Upper lobe of right lung (tissue), 1 donor: ENCODE data around the gene QRFPR. TPM values are rescaled to one million over a fixed set of nuclear protein-coding genes. Genes with fewer than 3 reads are reported as not detected.
"Not testable (repeated sequence)": the region's sequence is repeated elsewhere in the genome, so short reads cannot be mapped to it uniquely, and the experiment has no call there.

Experiments
- ATAC-seq: fragments of 200-7000 bp; cut with Tn5 transposase; one replicate; pipeline ENCODE4 v1.9.1; 2020; ENCODE audit warnings: mild to moderate bottlenecking, moderate library complexity
- DNase-seq: peaks from one replicate; pipeline ENCODE4 v3.0.0-alpha.2; 2020
- H3K27ac ChIP-seq: fragments of 200-600 bp; one replicate; pipeline ENCODE4 v1.8.0; 2022
- H3K27me3 ChIP-seq: fragments of 200-600 bp; one replicate; pipeline ENCODE4 v1.8.0; 2022; ENCODE audit warnings: mild to moderate bottlenecking
- H3K36me3 ChIP-seq: fragments of 200-600 bp; one replicate; pipeline ENCODE4 v1.8.0; 2022
- H3K4me1 ChIP-seq: fragments of 200-600 bp; one replicate; pipeline ENCODE4 v1.8.0; 2022
- H3K4me3 ChIP-seq: fragments of 200-600 bp; one replicate; pipeline ENCODE4 v1.8.0; 2022; ENCODE audit warnings: mild to moderate bottlenecking
- H3K9me3 ChIP-seq: fragments of 200-600 bp; one replicate; pipeline ENCODE4 v1.8.0; 2022
- intact Hi-C: fragments of 100-400 bp; cut with DNase I; formaldehyde crosslinking; loops from one replicate; pipeline ENCODE4 v1.11.0; 2022
- total RNA-seq: library from RNA; stranded (reverse); fragmentation: NEBNext Ultra II Directional; extraction: Animal tissue kit (Norgen Biotek cat#: 25700); gene quantifications from one replicate; pipeline ENCODE4 v1.2.1, GENCODE V29; 2021
- TF ChIP-seq, protein P1 (sequence below): fragments of 200-600 bp; IDR thresholded peaks from one replicate; pipeline ENCODE4 v1.8.0; 2022; ENCODE audit warnings: antibody characterized with exemption
- donor health status: DM: no; HTN: yes; CAD: no; lungs with severe emphysema.

The QRFPR gene
- total RNA-seq, 1 donor from 2014 or later = 0.32 TPM

DNA sequence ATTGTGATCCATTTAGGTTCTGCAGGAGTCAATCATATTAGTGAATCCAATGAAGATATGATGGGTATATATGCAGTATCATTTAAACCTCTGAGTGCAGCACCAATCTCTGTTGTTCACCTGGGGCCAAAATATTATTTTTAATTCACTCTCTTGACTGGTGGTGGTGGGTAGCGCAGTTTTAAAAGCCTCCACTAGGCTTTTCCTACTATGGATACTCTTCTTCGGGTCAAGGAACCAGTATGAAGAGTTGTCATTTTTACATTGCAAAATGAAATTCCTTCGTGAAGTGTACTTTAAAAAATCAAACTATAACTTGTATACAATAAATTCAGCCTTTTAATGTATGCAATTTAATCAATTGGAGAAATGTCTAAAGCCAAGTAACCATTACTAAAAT, 56.5 kb downstream of the QRFPR start:
- ATAC-seq = no peak
- Histone ChIP-seq H3K4me3 (no peak overlapping the region), H3K4me1 (no peaks in the 10 kb centered on the region), H3K36me3 (no peaks in the 10 kb centered on the region), H3K27me3 (no peaks in the 10 kb centered on the region), H3K9me3 (no peaks in the 10 kb centered on the region), H3K27ac (no peak overlapping the region)
- TF ChIP-seq, protein P1, sequence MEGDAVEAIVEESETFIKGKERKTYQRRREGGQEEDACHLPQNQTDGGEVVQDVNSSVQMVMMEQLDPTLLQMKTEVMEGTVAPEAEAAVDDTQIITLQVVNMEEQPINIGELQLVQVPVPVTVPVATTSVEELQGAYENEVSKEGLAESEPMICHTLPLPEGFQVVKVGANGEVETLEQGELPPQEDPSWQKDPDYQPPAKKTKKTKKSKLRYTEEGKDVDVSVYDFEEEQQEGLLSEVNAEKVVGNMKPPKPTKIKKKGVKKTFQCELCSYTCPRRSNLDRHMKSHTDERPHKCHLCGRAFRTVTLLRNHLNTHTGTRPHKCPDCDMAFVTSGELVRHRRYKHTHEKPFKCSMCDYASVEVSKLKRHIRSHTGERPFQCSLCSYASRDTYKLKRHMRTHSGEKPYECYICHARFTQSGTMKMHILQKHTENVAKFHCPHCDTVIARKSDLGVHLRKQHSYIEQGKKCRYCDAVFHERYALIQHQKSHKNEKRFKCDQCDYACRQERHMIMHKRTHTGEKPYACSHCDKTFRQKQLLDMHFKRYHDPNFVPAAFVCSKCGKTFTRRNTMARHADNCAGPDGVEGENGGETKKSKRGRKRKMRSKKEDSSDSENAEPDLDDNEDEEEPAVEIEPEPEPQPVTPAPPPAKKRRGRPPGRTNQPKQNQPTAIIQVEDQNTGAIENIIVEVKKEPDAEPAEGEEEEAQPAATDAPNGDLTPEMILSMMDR = no peak
- DNase-seq = no peak
- intact Hi-C loops = no loop called here

DNA sequence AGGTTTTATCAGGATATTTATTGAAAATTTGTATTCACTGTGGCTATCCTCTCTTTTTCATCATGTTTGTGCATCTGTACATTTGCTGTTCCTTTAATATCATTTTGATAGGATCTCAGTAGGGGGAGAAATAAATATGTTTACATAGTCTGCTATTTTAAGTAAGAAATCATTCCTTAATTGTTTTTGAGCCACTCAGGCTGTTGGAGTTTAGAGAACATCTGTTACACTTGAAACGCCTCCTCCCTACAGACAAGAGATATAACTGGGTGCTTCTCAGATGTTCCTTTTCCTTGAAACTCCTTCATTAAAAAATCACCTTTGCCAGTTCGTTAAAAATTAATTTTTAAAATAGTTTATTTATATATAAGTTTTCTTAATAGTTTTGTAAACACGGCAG, 59.4 kb downstream of the QRFPR start:
- H3K27me3 ChIP-seq = no peaks in the 10 kb centered on the region
- H3K4me1 ChIP-seq = no peaks in the 10 kb centered on the region
- intact Hi-C loops = no loop called here
- H3K9me3 ChIP-seq = no peaks in the 10 kb centered on the region
- TF ChIP-seq, protein P1 = no peak
- H3K36me3 ChIP-seq = no peaks in the 10 kb centered on the region
- no peak overlapping the region for H3K4me3 ChIP-seq
- no peak for ATAC-seq
- DNase-seq = no peak
- H3K27ac ChIP-seq = no peak overlapping the region

DNA sequence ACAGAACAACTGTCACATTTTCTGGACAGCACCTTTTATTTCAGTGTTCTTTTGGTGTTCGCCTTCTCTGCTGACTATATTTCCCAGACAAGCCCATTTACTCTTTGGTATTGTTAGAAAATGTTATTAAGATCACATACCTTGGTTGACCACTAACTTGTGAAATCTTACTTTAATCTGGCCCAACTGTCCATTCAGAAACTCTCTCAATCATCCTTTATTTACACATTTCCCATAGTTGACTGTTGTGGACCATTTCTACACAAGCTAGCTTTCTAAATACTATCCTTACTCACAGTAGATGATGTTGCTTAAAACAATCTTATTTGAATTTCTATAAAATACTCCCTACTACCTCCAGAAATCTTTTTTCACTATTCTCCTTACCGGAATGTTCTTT, 64.7 kb downstream of the QRFPR start:
- H3K4me1 ChIP-seq = no peaks in the 10 kb centered on the region
- no peak overlapping the region for H3K27ac ChIP-seq
- no peak overlapping the region for H3K4me3 ChIP-seq
- H3K36me3 ChIP-seq = no peaks in the 10 kb centered on the region
- ATAC-seq (no peak), DNase-seq (no peak)
- intact Hi-C loops = no loop called here
- H3K27me3 ChIP-seq = no peaks in the 10 kb centered on the region
- no peaks in the 10 kb centered on the region for H3K9me3 ChIP-seq
- TF ChIP-seq, protein P1 = no peak

DNA sequence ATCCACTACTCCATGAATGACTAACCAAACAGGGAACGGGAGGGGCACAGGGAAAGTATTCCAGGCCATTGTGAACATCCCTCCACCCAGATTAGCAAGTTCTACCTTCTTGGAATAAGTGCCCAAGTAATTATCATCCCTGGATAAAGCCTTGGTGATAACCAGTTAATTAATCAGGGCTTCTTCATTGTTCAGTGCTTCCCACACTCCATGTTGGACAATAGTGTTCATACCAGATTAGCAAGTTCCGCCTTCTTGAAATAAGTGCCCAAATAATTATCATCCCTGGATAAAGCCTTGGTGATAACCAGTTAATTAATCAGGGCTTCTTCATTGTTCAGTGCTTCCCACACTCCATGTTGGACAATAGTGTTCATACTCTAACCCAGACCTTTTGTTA, 67.4 kb downstream of the QRFPR start:
- H3K4me3 ChIP-seq, H3K9me3 ChIP-seq, H3K27ac ChIP-seq, H3K36me3 ChIP-seq, DNase-seq, intact Hi-C loops, H3K4me1 ChIP-seq, ATAC-seq, H3K27me3 ChIP-seq: not testable (repeated sequence)

DNA sequence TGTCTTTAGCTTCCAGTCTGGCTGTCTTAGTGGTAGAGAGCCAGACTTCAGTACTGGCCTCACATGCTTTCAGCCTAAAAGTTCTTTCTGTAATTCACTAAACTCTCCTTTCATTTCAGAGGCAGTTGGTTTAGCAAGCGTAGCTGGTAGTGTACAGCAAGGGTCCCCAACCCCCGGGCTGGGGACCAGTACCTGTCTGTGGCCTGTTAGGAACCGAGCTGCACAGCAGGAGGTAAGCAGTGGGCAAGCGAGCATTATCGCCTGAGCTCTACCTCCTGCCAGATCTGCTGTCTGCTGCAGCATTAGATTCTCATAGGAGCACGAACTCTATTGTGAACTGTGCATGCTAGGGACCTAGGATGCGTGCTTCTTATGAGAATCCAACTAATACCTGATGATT, 72.0 kb downstream of the QRFPR start:
- H3K4me3 ChIP-seq = no peak overlapping the region
- intact Hi-C loops = no loop called here
- ATAC-seq (no peak), DNase-seq (no peak)
- H3K27ac ChIP-seq = no peak overlapping the region
- no peaks in the 10 kb centered on the region for H3K36me3 ChIP-seq
- H3K9me3 ChIP-seq = no peaks in the 10 kb centered on the region
- no peaks in the 10 kb centered on the region for H3K27me3 ChIP-seq
- no peaks in the 10 kb centered on the region for H3K4me1 ChIP-seq
- TF ChIP-seq, protein P1 = no peak

DNA sequence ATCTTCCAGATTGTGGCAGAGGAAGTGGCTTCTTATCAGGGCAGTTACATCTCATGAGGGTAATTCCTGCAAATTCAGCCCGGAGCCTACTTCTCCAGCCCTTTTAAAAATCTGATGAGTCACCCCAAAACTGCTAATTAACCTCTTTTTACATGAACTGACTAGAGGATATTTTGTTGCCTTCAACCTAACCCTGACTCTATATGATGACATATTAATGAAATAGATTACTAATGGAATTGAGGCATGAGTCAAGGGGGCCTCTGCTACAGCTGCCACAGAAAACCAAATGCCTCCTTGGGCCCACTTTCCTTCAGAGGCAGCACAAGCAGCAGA, 72.5 kb downstream of the QRFPR start:
- no peaks in the 10 kb centered on the region for H3K4me1 ChIP-seq
- ATAC-seq (no peak), DNase-seq (no peak)
- intact Hi-C loops = no loop called here
- TF ChIP-seq, protein P1 = no peak
- no peak overlapping the region for H3K27ac ChIP-seq
- H3K36me3 ChIP-seq = no peaks in the 10 kb centered on the region
- H3K9me3 ChIP-seq = no peaks in the 10 kb centered on the region
- no peaks in the 10 kb centered on the region for H3K27me3 ChIP-seq
- H3K4me3 ChIP-seq = no peak overlapping the region
